PFSK-1 (cell line): ENCODE measurements around the gene GJD2.

Source experiments
- REST ChIP-seq, 2 experiments: IDR thresholded peaks; 2 replicates each; pipeline versions ENCODE4 v1.6.1 to v1.8.0; 2011 to 2012; ENCODE audit warnings: low read depth in 2 of 2, low read length in 2 of 2, control low read depth in 1 of 2, inconsistent platforms in 1 of 2, mild to moderate bottlenecking in 1 of 2, moderate library complexity in 1 of 2; ENCODE audit not compliant: insufficient read depth in 1 of 2
- SIN3A ChIP-seq: IDR thresholded peaks from 2 replicates; pipeline ENCODE4 v1.6.1; 2012; ENCODE audit warnings: mild to moderate bottlenecking, low read length, moderate library complexity, borderline replicate concordance; ENCODE audit not compliant: insufficient read depth

GRCh38 chr15:34717729-34718128 lies 37.1 kb downstream of the GJD2 start:
- TF ChIP-seq REST (IDR thresholded peaks at IDR 0.05; ENCODE audit: insufficient read depth in 1 of 2, low read depth in 2 of 2, low read length in 2 of 2) (no peak), SIN3A (no peak)
